AG04449 (cell line): ENCODE data around the gene PTBP2.
"Not testable (repeated sequence)": the region's sequence is repeated elsewhere in the genome, so short reads cannot be mapped to it uniquely, and the experiment has no call there.

Experiments used
- CTCF ChIA-PET: fragments of 350-600 bp; formaldehyde crosslinking; extraction: SDS; loops from one replicate; lab custom pipeline; 2021; ENCODE audit warnings: antibody characterized with exemption; lab: Yijun Ruan, JAX
- POLR2A ChIA-PET: fragments of 400-600, 350-600 bp; formaldehyde crosslinking; extraction: SDS; loops from one replicate; lab custom pipeline; 2020; ENCODE audit warnings: antibody characterized with exemption, inconsistent platforms; lab: Yijun Ruan, JAX
- DNase-seq: peaks from one replicate; pipeline ENCODE4 v3.0.0-alpha.2; 2010; ENCODE audit warnings: low read depth, low spot score
- H3K4me3 ChIP-seq: 2 replicates; pipeline ENCODE4 v1.5.1; 2011; ENCODE audit warnings: low read depth, mild to moderate bottlenecking, control low read depth, low read length
- CTCF ChIP-seq: IDR thresholded peaks from one replicate; pipeline ENCODE4 v1.5.1; 2011; ENCODE audit warnings: mild to moderate bottlenecking, moderate library complexity, low read length, control low read depth, inconsistent platforms; ENCODE audit not compliant: insufficient read depth; ENCODE audit errors: missing control alignments

The PTBP2 gene

DNA sequence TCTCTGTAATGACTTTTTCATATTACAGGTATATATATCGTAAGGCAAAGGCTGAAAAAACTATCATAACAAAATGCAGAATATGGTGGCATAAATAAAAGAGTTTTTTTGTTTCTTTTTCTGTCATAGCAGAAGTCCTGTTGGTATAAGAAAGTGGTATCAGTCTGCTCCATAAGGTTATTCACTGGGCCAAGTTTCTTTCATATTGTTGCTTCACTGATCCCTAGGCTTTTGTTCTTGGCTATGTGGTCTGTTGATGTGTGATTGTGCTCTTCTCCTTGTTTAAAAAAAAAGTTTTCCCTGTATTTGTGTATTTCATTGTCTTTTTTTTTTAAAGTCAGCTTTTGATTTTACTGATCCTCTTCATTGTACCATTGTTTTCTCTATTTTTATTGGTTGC lies 26.0 kb downstream of the PTBP2 start:
- ChIA-PET CTCF (no interaction called here), POLR2A (no interaction called here)
- H3K4me3 ChIP-seq, result no peak overlapping the region
- no peak for DNase-seq
- TF ChIP-seq CTCF, result no peak

DNA sequence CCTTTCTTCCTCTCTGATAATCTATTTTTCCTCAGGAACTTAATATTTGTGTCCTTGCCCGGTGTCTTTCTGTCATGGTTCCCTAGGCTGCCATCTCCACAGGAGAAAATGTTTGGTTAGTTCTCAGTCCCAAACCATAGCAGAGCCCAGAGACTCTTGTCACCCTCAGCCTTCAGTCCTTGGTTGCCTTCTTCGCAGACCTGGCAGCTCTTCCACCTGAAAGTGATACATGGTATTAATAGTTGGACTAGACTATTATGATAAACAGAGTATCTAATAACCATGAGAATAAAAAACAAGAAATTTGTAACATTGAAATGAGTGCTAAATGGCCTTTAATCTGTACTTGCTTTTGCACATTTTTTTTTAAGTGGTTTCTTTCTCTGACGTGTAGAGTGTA lies 26.5 kb downstream of the PTBP2 start:
- no peak for TF ChIP-seq CTCF
- no peak for DNase-seq
- H3K4me3 ChIP-seq, result no peak overlapping the region
- POLR2A ChIA-PET, result no interaction called here
- CTCF ChIA-PET, result no interaction called here

DNA sequence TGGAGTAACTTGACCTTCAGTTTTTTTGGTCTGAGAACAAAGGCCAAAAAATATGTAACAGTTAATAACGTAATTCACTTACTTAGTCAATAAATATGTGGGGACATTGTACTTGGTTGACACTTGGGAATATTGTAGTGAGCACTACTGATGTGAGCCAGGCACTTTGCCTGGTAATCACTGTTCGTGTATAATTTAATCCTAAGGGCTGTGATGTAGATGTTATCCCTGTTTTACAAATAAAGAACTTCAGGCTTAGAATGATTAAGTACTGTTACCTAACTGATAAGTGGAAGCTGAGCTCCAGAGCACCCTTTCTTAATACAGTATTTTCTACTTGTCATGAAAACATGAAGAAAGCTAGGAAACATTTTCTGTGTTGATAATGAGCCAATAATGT lies 28.0 kb downstream of the PTBP2 start:
- no peak for TF ChIP-seq CTCF
- H3K4me3 ChIP-seq, result no peak overlapping the region
- ChIA-PET POLR2A (no interaction called here), CTCF (no interaction called here)
- no peak for DNase-seq

GRCh38 chr1:96752394-96752793 lies 30.8 kb downstream of the PTBP2 start:
- CTCF ChIA-PET, result no interaction called here

DNA sequence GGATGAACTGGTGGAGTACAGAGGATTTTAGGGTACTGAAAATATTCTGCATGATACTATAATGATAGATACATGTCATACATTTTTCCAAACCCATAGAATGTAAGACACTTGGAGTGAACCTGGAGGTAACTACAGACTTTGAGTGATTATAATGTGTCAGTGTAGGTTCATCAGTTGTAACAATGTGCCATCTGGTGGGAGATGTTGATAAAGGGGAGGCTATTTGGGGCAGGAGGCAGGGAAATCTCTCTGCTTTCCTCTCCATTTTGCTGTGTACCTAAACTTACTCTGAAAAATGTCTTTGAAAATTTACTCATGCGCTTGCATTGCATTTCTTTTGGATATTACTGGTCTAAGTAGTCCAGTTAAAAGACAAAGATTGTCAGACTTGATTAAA lies 35.2 kb downstream of the PTBP2 start:
- ChIA-PET CTCF (no interaction called here), POLR2A (no interaction called here)
- DNase-seq, result no peak
- no peak for TF ChIP-seq CTCF
- no peak overlapping the region for H3K4me3 ChIP-seq

More at GRCh38 chr1:96752394-96752793, 30.8 kb downstream of the PTBP2 start:
- POLR2A ChIA-PET, result no interaction called here
- no peak for DNase-seq
- no peak overlapping the region for H3K4me3 ChIP-seq
- TF ChIP-seq CTCF, result no peak

- DNase-seq, CTCF ChIA-PET, POLR2A ChIA-PET, H3K4me3 ChIP-seq: not testable (repeated sequence)
Observed at GRCh38 chr1:96762586-96762985, 41.0 kb downstream of the PTBP2 start.

DNA sequence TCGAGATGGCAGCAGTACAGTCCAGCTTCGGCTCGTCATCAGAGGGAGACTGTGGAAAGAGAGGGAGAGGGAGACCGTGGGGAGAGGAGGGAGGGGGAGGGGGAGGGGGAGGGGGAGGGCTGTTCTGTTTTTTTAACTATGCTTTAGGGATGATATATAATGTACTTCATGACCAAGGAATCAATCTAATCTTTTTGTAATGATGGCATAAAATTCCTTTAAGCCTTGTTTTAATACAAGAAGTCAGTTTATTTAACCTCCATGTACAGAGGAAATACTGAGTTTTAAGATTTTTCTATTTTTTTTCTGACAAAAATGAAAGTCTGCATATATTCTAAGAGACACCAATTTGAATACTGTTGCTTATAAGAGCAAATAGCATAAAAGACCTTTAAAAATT lies 41.9 kb downstream of the PTBP2 start:
- ChIA-PET POLR2A (no interaction called here), CTCF (interaction anchor here (1.4 kb wide), 2 partner anchors 11 to 527 kb away, joined by 3 read pairs; no protein-coding TSS in a partner anchor)
- DNase-seq, result no peak
- H3K4me3 ChIP-seq, result no peak overlapping the region
- no peak for TF ChIP-seq CTCF
